PFSK-1 (cell line): Measurements from ENCODE around the gene ZBTB34.

Source experiments
- FOXP2 ChIP-seq: optimal IDR thresholded peaks from 2 replicates; pipeline ENCODE3; 2011; ENCODE audit warnings: borderline replicate concordance, control low read depth, inconsistent platforms; ENCODE audit not compliant: insufficient read depth; ENCODE audit errors: extremely low read length, extremely low read depth
- POLR2AphosphoS5 ChIP-seq: IDR thresholded peaks from 2 replicates; pipeline ENCODE4 v1.6.1; 2012; ENCODE audit warnings: low read depth, mild to moderate bottlenecking, control low read depth, low read length, moderate library complexity
- SIN3A ChIP-seq: IDR thresholded peaks from 2 replicates; pipeline ENCODE4 v1.6.1; 2012; ENCODE audit warnings: mild to moderate bottlenecking, low read length, moderate library complexity, borderline replicate concordance; ENCODE audit not compliant: insufficient read depth
- TAF1 ChIP-seq: IDR thresholded peaks from 2 replicates; pipeline ENCODE4 v1.6.1; 2012; ENCODE audit warnings: low read length, control low read depth, borderline replicate concordance; ENCODE audit not compliant: insufficient read depth
- TF ChIP-seq, protein P1 (sequence below), 2 experiments: IDR thresholded peaks; 2 replicates each; pipeline versions ENCODE4 v1.6.1 to v1.8.0; 2011 to 2012; ENCODE audit warnings: low read depth in 2 of 2, low read length in 2 of 2, control low read depth in 1 of 2, inconsistent platforms in 1 of 2, mild to moderate bottlenecking in 1 of 2, moderate library complexity in 1 of 2; ENCODE audit not compliant: insufficient read depth in 1 of 2

DNA sequence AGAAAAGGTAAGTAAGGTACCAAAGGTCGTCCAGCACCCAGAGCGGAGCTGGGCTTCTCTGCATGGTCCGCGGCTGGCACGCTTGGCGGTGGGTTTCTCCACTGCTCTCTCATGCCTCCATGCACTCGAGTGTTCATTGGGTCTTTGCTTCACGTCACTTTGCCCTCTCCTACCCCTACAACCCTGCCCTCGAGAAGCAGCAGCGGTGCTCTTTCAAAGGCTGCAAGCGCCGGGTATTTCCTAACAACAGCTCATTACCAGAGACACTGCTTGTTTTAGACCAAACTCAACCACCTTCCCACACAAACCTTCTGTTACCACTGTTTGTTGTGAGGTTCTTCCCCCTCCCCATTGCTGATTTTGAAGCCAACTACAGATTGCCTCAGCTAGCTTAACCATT is 21.5 kb upstream of the ZBTB34 start:
- TF ChIP-seq, protein P1, sequence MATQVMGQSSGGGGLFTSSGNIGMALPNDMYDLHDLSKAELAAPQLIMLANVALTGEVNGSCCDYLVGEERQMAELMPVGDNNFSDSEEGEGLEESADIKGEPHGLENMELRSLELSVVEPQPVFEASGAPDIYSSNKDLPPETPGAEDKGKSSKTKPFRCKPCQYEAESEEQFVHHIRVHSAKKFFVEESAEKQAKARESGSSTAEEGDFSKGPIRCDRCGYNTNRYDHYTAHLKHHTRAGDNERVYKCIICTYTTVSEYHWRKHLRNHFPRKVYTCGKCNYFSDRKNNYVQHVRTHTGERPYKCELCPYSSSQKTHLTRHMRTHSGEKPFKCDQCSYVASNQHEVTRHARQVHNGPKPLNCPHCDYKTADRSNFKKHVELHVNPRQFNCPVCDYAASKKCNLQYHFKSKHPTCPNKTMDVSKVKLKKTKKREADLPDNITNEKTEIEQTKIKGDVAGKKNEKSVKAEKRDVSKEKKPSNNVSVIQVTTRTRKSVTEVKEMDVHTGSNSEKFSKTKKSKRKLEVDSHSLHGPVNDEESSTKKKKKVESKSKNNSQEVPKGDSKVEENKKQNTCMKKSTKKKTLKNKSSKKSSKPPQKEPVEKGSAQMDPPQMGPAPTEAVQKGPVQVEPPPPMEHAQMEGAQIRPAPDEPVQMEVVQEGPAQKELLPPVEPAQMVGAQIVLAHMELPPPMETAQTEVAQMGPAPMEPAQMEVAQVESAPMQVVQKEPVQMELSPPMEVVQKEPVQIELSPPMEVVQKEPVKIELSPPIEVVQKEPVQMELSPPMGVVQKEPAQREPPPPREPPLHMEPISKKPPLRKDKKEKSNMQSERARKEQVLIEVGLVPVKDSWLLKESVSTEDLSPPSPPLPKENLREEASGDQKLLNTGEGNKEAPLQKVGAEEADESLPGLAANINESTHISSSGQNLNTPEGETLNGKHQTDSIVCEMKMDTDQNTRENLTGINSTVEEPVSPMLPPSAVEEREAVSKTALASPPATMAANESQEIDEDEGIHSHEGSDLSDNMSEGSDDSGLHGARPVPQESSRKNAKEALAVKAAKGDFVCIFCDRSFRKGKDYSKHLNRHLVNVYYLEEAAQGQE (IDR thresholded peaks at IDR 0.05; ENCODE audit: insufficient read depth in 1 of 2, low read depth in 2 of 2, low read length in 2 of 2): no peak
- TF ChIP-seq POLR2AphosphoS5 (no peak), SIN3A (no peak), TAF1 (no peak), FOXP2 (no peak)
